Measurements from ENCODE around the gene ZNF341.

DNA sequence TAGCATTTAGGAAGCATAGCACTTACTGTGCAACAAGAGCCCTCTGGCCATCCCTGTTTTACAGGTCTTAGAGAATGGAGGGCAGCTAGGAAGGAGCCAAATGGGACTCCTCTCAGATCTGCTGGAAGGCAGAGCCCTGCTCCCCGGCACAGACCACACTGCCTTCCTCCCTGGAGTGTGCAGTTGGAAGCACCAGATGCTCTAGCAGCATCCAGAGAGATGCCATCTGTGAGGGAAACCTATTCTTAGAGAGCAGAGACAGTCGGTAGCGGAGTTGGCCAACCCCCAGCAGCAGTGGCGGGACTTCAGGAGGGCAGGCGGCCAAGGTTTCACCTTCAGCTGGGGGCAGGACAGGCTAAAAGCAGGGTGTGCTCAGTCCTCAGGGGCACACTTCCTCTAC lies 28.9 kb upstream of the ZNF341 start:
- TF ChIP-seq POLR2A (IDR thresholded peaks at IDR 0.05; ENCODE audit: control extremely low read depth in 1 of 2, low read depth in 2 of 2, low read length in 2 of 2), result no peak
- TF ChIP-seq GABPA (IDR thresholded peaks at IDR 0.05; ENCODE audit: borderline replicate concordance, insufficient read depth, low read length), result no peak
- TF ChIP-seq, protein P1, sequence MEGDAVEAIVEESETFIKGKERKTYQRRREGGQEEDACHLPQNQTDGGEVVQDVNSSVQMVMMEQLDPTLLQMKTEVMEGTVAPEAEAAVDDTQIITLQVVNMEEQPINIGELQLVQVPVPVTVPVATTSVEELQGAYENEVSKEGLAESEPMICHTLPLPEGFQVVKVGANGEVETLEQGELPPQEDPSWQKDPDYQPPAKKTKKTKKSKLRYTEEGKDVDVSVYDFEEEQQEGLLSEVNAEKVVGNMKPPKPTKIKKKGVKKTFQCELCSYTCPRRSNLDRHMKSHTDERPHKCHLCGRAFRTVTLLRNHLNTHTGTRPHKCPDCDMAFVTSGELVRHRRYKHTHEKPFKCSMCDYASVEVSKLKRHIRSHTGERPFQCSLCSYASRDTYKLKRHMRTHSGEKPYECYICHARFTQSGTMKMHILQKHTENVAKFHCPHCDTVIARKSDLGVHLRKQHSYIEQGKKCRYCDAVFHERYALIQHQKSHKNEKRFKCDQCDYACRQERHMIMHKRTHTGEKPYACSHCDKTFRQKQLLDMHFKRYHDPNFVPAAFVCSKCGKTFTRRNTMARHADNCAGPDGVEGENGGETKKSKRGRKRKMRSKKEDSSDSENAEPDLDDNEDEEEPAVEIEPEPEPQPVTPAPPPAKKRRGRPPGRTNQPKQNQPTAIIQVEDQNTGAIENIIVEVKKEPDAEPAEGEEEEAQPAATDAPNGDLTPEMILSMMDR (IDR thresholded peaks at IDR 0.05; ENCODE audit: control extremely low read depth in 1 of 3, insufficient read depth in 1 of 3, low read depth in 1 of 3, low read length in 3 of 3), result no peak
- no peak for TF ChIP-seq EP300 (IDR thresholded peaks at IDR 0.05; ENCODE audit: borderline replicate concordance in 1 of 2, low read depth in 2 of 2, low read length in 2 of 2)

All from H1 (cell line).